ENCODE data around the gene ASCL5.

The ASCL5 gene

DNA sequence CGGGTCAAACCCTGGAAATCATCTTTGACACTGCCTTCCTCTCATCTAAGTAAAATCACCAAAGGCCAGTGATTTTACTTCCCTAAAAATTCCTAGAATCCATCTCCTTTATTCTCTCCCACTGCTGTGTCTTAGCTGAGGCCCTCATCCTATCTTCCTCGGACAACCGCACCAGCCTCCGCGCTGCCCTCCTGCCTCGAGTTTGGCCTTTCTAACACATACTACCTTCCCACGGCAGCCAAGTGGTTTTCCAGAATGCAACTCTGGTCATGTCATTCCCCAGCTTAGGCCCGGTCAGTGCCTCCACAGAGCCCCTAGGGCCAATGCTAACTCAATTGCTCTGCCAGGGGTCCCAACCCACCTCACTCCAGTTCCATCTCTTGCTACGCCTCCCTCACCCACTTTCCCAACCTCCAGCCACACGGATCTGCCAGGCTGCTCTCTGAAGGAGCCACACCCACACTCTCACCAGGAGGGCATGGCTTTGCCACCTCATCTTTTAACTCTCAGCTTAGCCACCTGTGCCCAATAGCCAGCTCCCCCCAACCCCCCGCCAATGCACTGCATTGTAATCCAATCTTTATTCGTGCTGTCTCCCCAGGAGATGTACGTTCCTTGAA is 20.5 kb upstream of the ASCL5 start:
- H3K9ac ChIP-seq (ENCODE audit: low read length), result no peak overlapping the region
- no peak overlapping the region for H3K27ac ChIP-seq (ENCODE audit: low read length)
- no peaks in the 10 kb centered on the region for H3K27me3 ChIP-seq (ENCODE audit: control insufficient read depth, insufficient read depth, low read length)
- no peaks in the 10 kb centered on the region for H3K4me1 ChIP-seq (ENCODE audit: control insufficient read depth, low read depth, low read length)
- H3K36me3 ChIP-seq (ENCODE audit: control insufficient read depth, low read depth, low read length), result peaks cover 99% of the 10 kb centered on the region
- H3K9me3 ChIP-seq (ENCODE audit: control insufficient read depth, low read depth, low read length), result no peaks in the 10 kb centered on the region
- no peak overlapping the region for H3K4me3 ChIP-seq (ENCODE audit: low read length)

GRCh38 chr1:201146626-201147390 is 19.8 kb upstream of the ASCL5 start:
- no peaks in the 10 kb centered on the region for H3K4me1 ChIP-seq (ENCODE audit: control insufficient read depth, low read depth, low read length)
- no peaks in the 10 kb centered on the region for H3K9me3 ChIP-seq (ENCODE audit: control insufficient read depth, low read depth, low read length)
- no peak overlapping the region for H3K27ac ChIP-seq (ENCODE audit: low read length)
- H3K9ac ChIP-seq (ENCODE audit: low read length), result no peak overlapping the region
- H3K4me3 ChIP-seq (ENCODE audit: low read length), result no peak overlapping the region
- H3K36me3 ChIP-seq (ENCODE audit: control insufficient read depth, low read depth, low read length), result peaks cover 99% of the 10 kb centered on the region
- no peaks in the 10 kb centered on the region for H3K27me3 ChIP-seq (ENCODE audit: control insufficient read depth, insufficient read depth, low read length)

- peaks cover 99% of the 10 kb centered on the region for H3K36me3 ChIP-seq (ENCODE audit: control insufficient read depth, low read depth, low read length)
- no peaks in the 10 kb centered on the region for H3K27me3 ChIP-seq (ENCODE audit: control insufficient read depth, insufficient read depth, low read length)
- H3K4me3 ChIP-seq (ENCODE audit: low read length), result no peak overlapping the region
- no peaks in the 10 kb centered on the region for H3K4me1 ChIP-seq (ENCODE audit: control insufficient read depth, low read depth, low read length)
- H3K9me3 ChIP-seq (ENCODE audit: control insufficient read depth, low read depth, low read length), result no peaks in the 10 kb centered on the region
- no peak overlapping the region for H3K27ac ChIP-seq (ENCODE audit: low read length)
- no peak overlapping the region for H3K9ac ChIP-seq (ENCODE audit: low read length)
These were observed 18.8 kb upstream of the ASCL5 start for GRCh38 chr1:201145816-201146215.

DNA sequence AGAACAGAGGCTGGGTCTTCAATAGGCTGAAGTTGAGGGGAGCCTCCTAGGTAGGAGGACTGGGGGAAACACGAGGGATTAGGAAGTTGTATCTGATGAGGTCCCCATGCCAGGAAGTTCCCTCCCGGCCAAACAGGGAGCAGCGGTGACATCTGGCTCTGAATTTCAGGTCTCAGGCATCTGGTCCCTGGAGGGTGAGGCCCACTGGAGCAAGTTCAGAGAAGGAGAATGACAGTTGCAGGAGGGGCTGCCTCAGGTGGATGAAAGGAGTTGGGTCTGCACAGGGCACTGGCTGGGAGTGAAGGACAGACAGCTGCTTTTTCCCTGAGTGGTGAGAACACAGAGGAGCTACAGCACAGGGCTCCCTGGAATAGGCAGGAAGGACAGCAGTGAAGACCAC is 18.1 kb upstream of the ASCL5 start:
- Histone ChIP-seq H3K4me1 (ENCODE audit: control insufficient read depth, low read depth, low read length) (no peaks in the 10 kb centered on the region), H3K9ac (ENCODE audit: low read length) (no peak overlapping the region), H3K27me3 (ENCODE audit: control insufficient read depth, insufficient read depth, low read length) (no peaks in the 10 kb centered on the region), H3K4me3 (ENCODE audit: low read length) (no peak overlapping the region), H3K27ac (ENCODE audit: low read length) (no peak overlapping the region), H3K36me3 (ENCODE audit: control insufficient read depth, low read depth, low read length) (peaks cover 99% of the 10 kb centered on the region), H3K9me3 (ENCODE audit: control insufficient read depth, low read depth, low read length) (no peaks in the 10 kb centered on the region)

GRCh38 chr1:201144701-201145100 is 17.7 kb upstream of the ASCL5 start:
- H3K9ac ChIP-seq (ENCODE audit: low read length), result no peak overlapping the region
- H3K27ac ChIP-seq (ENCODE audit: low read length), result no peak overlapping the region
- H3K36me3 ChIP-seq (ENCODE audit: control insufficient read depth, low read depth, low read length), result peaks cover 99% of the 10 kb centered on the region
- H3K4me1 ChIP-seq (ENCODE audit: control insufficient read depth, low read depth, low read length), result no peaks in the 10 kb centered on the region
- H3K9me3 ChIP-seq (ENCODE audit: control insufficient read depth, low read depth, low read length), result no peaks in the 10 kb centered on the region
- no peak overlapping the region for H3K4me3 ChIP-seq (ENCODE audit: low read length)
- H3K27me3 ChIP-seq (ENCODE audit: control insufficient read depth, insufficient read depth, low read length), result no peaks in the 10 kb centered on the region

DNA sequence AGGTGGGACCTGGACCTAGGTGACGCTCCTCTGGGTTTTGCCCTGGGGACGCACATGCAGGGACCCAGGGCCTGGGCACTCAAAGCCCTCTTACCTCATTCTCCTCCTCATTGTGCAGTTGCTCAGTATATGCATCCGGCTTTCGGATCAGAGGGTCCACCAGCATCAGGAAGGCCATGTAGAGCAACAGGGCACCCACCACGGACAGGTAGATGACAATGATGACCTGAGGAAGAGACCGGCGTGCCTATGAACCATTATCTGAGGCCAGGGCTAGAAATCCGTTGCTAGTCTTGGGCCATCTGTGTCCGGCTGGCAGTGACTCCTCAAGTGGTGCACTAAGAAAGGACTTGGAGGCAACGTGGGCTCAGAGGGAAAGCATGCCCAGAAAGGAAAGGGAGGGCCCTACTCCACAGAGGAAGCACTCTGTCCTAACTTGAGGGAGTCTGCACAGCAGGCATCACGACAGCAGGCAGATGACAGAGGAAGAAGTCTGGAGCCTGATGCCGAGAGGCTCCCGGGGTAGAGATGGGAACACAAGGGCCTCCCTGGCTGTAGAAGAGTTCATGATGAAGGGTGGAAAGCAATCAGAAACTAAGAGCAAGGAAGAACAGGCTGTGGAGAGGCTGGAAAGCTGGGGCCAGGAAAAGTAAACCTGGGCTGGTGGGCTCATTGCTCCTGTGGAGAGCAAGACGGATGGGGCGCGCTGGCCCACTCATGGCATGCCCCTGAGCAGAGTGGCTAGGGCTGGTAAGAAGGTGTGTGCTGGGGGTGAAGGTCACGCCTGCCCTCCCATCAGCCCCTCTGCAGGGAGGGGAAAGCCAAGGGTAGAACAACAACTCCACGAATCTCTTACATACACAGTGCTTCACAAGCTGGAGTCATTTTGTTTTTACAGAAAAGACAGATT is 17.0 kb upstream of the ASCL5 start:
- H3K27me3 ChIP-seq (ENCODE audit: control insufficient read depth, insufficient read depth, low read length), result no peaks in the 10 kb centered on the region
- peaks cover 96% of the 10 kb centered on the region for H3K36me3 ChIP-seq (ENCODE audit: control insufficient read depth, low read depth, low read length)
- no peak overlapping the region for H3K9ac ChIP-seq (ENCODE audit: low read length)
- no peak overlapping the region for H3K27ac ChIP-seq (ENCODE audit: low read length)
- no peak overlapping the region for H3K4me3 ChIP-seq (ENCODE audit: low read length)
- no peaks in the 10 kb centered on the region for H3K9me3 ChIP-seq (ENCODE audit: control insufficient read depth, low read depth, low read length)
- H3K4me1 ChIP-seq (ENCODE audit: control insufficient read depth, low read depth, low read length), result no peaks in the 10 kb centered on the region

GRCh38 chr1:201142849-201143725 is 16.1 kb upstream of the ASCL5 start:
- H3K4me1 ChIP-seq (ENCODE audit: control insufficient read depth, low read depth, low read length), result no peaks in the 10 kb centered on the region
- no peaks in the 10 kb centered on the region for H3K27me3 ChIP-seq (ENCODE audit: control insufficient read depth, insufficient read depth, low read length)
- peaks cover 95% of the 10 kb centered on the region for H3K36me3 ChIP-seq (ENCODE audit: control insufficient read depth, low read depth, low read length)
- H3K9me3 ChIP-seq (ENCODE audit: control insufficient read depth, low read depth, low read length), result no peaks in the 10 kb centered on the region
- no peak overlapping the region for H3K27ac ChIP-seq (ENCODE audit: low read length)
- no peak overlapping the region for H3K9ac ChIP-seq (ENCODE audit: low read length)
- no peak overlapping the region for H3K4me3 ChIP-seq (ENCODE audit: low read length)

DNA sequence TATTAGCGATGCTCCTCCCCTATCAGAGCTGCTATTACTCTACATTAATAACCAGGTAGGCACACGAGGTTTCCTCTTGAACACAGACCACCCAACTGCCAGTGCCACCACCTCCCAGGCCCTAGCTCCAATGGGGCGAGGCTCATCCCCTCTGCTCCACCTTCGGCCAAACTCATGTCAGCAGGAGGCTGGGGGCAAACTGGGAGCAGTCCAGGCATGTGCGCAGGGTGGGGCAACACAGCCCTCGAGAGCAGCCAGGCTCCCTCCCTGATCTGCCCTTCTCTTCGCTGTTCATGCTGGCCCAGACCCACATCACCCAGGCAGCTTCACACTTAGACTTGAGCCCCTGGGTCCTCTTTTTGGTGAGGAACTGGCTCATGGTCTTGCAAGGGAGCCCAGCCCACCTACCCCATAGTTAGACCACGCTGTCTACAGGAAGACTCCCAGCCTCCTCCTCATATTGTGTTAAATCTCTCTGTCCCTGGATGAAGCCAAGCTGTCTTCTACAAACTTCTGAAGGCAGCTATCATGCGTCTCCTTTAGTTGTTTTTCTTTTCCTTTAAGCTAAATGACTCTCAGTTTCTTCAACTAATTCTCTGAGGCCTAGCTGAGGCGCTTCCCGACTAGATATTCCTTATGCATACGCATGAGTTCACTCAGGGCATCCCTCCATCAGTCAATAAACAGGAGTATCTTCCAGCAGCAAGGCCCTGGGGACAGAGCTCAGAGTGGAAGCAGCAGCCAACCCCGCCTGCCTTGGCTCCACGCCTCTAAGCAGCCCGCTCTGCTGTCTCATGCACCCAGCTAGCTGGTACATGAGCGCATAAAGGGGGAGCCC is 15.2 kb upstream of the ASCL5 start:
- Histone ChIP-seq H3K36me3 (ENCODE audit: control insufficient read depth, low read depth, low read length) (peaks cover 88% of the 10 kb centered on the region), H3K4me3 (ENCODE audit: low read length) (no peak overlapping the region), H3K27me3 (ENCODE audit: control insufficient read depth, insufficient read depth, low read length) (no peaks in the 10 kb centered on the region), H3K9me3 (ENCODE audit: control insufficient read depth, low read depth, low read length) (no peaks in the 10 kb centered on the region), H3K27ac (ENCODE audit: low read length) (no peak overlapping the region), H3K4me1 (ENCODE audit: control insufficient read depth, low read depth, low read length) (no peaks in the 10 kb centered on the region), H3K9ac (ENCODE audit: low read length) (no peak overlapping the region)

DNA sequence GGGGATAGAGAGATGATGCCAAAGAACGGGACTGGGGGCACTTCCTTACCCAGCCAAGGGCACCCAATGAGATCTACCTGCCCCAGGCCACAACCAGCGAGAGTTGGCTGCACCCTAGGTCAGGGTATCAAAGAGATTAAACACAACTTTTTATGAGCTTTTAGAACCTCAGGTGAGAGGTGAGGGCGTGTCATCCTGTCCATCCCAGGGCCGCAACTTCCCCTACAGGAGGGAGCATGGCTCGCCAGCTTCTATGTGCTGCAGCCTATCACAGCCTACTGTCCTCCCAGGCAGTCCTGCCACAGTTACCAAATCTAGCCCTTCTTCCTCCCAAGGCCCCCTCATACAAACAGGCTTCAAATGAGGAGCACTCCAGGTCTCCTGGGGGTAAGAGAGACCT is 14.4 kb upstream of the ASCL5 start:
- no peak overlapping the region for H3K4me3 ChIP-seq (ENCODE audit: low read length)
- H3K9ac ChIP-seq (ENCODE audit: low read length), result no peak overlapping the region
- peaks cover 87% of the 10 kb centered on the region for H3K36me3 ChIP-seq (ENCODE audit: control insufficient read depth, low read depth, low read length)
- no peaks in the 10 kb centered on the region for H3K4me1 ChIP-seq (ENCODE audit: control insufficient read depth, low read depth, low read length)
- no peaks in the 10 kb centered on the region for H3K27me3 ChIP-seq (ENCODE audit: control insufficient read depth, insufficient read depth, low read length)
- H3K27ac ChIP-seq (ENCODE audit: low read length), result no peak overlapping the region
- no peaks in the 10 kb centered on the region for H3K9me3 ChIP-seq (ENCODE audit: control insufficient read depth, low read depth, low read length)

- H3K36me3 ChIP-seq (ENCODE audit: control insufficient read depth, low read depth, low read length), result peaks cover 86% of the 10 kb centered on the region
These were observed 13.9 kb upstream of the ASCL5 start for GRCh38 chr1:201140941-201141260.

More at GRCh38 chr1:201140941-201141260, 13.9 kb upstream of the ASCL5 start:
- no peaks in the 10 kb centered on the region for H3K9me3 ChIP-seq (ENCODE audit: control insufficient read depth, low read depth, low read length)
- H3K27ac ChIP-seq (ENCODE audit: low read length), result no peak overlapping the region
- H3K9ac ChIP-seq (ENCODE audit: low read length), result no peak overlapping the region
- no peak overlapping the region for H3K4me3 ChIP-seq (ENCODE audit: low read length)
- no peaks in the 10 kb centered on the region for H3K4me1 ChIP-seq (ENCODE audit: control insufficient read depth, low read depth, low read length)
- H3K27me3 ChIP-seq (ENCODE audit: control insufficient read depth, insufficient read depth, low read length), result no peaks in the 10 kb centered on the region
